OCI-LY3 (cell line): Measurements from ENCODE around the gene PARVA.

ENCODE experiments used
- EZH2phosphoT487 ChIP-seq: fragments of 200-600 bp; shearing (Covaris generic); IDR thresholded peaks from 2 replicates; pipeline ENCODE4 v1.6.1; 2018; ENCODE audit warnings: antibody characterized with exemption, mixed run types, low read depth
- TF ChIP-seq, protein P1 (sequence below): fragments of 200-600, 300-600 bp; sonication (generic); IDR thresholded peaks from 2 replicates; pipeline ENCODE4 v1.5.1; 2014; ENCODE audit warnings: antibody characterized with exemption, low read length, low read depth

DNA sequence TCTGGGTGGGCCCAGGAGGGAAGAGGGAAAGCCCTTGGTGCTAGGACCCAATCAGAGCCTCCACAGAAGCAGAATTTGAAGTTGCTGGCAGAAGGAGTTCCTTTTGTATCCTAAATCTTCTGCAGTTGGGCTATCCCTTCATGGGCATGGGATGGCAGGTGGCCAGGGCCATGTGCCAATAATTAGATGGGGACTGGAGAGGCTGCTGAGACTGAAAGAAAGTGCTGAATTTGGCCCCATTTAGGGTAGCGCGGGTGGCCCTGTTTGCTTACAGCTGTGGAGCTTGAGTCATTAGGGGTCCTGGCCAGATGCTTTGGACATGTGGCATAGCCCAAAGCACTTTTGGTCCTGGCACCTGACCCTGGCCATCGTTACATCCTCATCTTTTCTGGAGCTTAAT, 27.1 kb downstream of the PARVA start:
- TF ChIP-seq EZH2phosphoT487, result no peak
- TF ChIP-seq, protein P1, sequence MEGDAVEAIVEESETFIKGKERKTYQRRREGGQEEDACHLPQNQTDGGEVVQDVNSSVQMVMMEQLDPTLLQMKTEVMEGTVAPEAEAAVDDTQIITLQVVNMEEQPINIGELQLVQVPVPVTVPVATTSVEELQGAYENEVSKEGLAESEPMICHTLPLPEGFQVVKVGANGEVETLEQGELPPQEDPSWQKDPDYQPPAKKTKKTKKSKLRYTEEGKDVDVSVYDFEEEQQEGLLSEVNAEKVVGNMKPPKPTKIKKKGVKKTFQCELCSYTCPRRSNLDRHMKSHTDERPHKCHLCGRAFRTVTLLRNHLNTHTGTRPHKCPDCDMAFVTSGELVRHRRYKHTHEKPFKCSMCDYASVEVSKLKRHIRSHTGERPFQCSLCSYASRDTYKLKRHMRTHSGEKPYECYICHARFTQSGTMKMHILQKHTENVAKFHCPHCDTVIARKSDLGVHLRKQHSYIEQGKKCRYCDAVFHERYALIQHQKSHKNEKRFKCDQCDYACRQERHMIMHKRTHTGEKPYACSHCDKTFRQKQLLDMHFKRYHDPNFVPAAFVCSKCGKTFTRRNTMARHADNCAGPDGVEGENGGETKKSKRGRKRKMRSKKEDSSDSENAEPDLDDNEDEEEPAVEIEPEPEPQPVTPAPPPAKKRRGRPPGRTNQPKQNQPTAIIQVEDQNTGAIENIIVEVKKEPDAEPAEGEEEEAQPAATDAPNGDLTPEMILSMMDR, result no peak
